GM13977 (cell line): ENCODE measurements around the gene SPPL2A.
"Not testable (repeated sequence)": the region's sequence is repeated elsewhere in the genome, so short reads cannot be mapped to it uniquely, and the experiment has no call there.

Source experiments
- DNase-seq: peaks from one replicate; pipeline ENCODE4 v3.0.0; 2012; ENCODE audit warnings: low spot score
- CTCF ChIP-seq: IDR thresholded peaks from 2 replicates; pipeline ENCODE4 v1.5.1; 2012; ENCODE audit warnings: mild to moderate bottlenecking, control low read depth; ENCODE audit not compliant: insufficient read depth; ENCODE audit errors: extremely low read depth, missing control alignments
- in situ Hi-C: fragments of 300-500 bp; cut with MboI; formaldehyde crosslinking; loops from one replicate; pipeline ENCODE4 v1.12.0; 2022; ENCODE audit warnings: low sequenced_read_pairs, low pct_unique_long_range_greater_than_20kb, mixed read lengths, inconsistent platforms; ENCODE audit not compliant: unreplicated experiment

Gene SPPL2A

GRCh38 chr15:50698101-50698500 lies 67.4 kb downstream of the SPPL2A start:
- no peak for DNase-seq
- TF ChIP-seq CTCF, result no peak
- in situ Hi-C loops, result no loop called here

- no peak for DNase-seq
- in situ Hi-C loops, result no loop called here
- no peak for TF ChIP-seq CTCF
Observed at GRCh38 chr15:50697109-50697797, 68.3 kb downstream of the SPPL2A start.

GRCh38 chr15:50694634-50695165 lies 70.8 kb downstream of the SPPL2A start:
- in situ Hi-C loops, DNase-seq: not testable (repeated sequence)

- no peak for TF ChIP-seq CTCF
- no peak for DNase-seq
- in situ Hi-C loops, result no loop called here
Observed at GRCh38 chr15:50687302-50687902, 78.1 kb downstream of the SPPL2A start.

GRCh38 chr15:50686469-50687301 lies 78.8 kb downstream of the SPPL2A start, which contains the start of gene TRPM7:
TSS of gene TRPM7 (minus strand) at chr15:50686797. CDS start at chr15:50686533, 264 bp downstream.
- TF ChIP-seq CTCF, result no peak
- peak; percentile 91 for DNase-seq
- in situ Hi-C loops, result no loop called here

GRCh38 chr15:50685976-50686468 lies 79.5 kb downstream of the SPPL2A start:
- in situ Hi-C loops, result no loop called here
- peak; percentile 80 for DNase-seq
- TF ChIP-seq CTCF, result no peak
